ENCODE results near the gene MEIS3. TPM values are rescaled to one million over a fixed set of nuclear protein-coding genes. Genes with fewer than 3 reads are reported as not detected.
A peak's percentile ranks its signal among the peaks of the same experiment; 100 is the strongest.
"Not testable (repeated sequence)": the region's sequence is repeated elsewhere in the genome, so short reads cannot be mapped to it uniquely, and the experiment has no call there.

The MEIS3 gene
- total RNA-seq, 8 experiments from 2014 or later, result 3.2 to 124 (median 93.2) TPM

DNA sequence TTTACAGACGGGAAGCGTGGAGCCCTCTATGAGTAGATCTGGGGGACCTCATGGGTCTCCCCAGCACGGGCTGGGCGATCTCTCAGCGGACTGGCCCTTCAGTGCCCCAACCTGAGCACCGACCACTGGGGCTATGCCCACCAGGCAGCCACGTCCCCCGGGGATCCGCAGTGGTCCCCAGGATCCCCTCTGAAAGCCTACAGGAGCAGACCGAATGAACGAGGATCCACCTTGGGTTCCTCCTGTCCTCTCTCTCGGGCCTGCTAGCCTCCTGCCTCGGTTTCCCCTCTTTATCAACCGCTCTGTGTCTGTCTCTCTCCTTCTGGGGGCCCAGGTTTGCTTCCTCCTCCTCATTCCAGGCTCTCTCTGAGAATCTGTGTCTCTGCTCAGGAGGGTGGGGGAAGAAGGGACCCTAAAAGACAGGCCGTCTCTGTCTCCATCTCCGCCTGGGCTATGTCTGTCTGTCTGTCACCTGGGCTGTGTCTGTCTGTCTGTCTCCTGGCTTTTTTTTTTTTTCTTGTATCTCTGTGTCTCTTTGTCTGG is 2.0 kb upstream of the MEIS3 start:
- Histone ChIP-seq H3K4me3 (peak overlapping the region in 4 of 5 donors; percentile 3 to 16 (median 8)), H3K4me1 (replicated peaks in 1 of 2) (peaks cover 44 to 49% of the 10 kb centered on the region in 2 donors), H3K27ac (peak overlapping the region; percentile 89 to 96)
- 14 to 60% (median 26%) methylated on average over 1 to 7 of the region's 16 CpGs; no CpG with 5 or more reads in 1 of the 10 experiments for WGBS, 10 experiments
- in situ Hi-C loops (cut with MboI; ENCODE audit: low pct_unique_long_range_greater_than_20kb in 2 of 9, low sequenced_read_pairs in 9 of 9, unreplicated experiment in 9 of 9), result loop anchor here in 2 of 9 experiments (25.0 kb wide), 1 partner anchor 134 kb away; no protein-coding TSS in a partner anchor
- peak in 3 of 8 experiments; percentile 0 to 1 (median 1) for ATAC-seq (replicated peaks in 6 of 8)

DNA sequence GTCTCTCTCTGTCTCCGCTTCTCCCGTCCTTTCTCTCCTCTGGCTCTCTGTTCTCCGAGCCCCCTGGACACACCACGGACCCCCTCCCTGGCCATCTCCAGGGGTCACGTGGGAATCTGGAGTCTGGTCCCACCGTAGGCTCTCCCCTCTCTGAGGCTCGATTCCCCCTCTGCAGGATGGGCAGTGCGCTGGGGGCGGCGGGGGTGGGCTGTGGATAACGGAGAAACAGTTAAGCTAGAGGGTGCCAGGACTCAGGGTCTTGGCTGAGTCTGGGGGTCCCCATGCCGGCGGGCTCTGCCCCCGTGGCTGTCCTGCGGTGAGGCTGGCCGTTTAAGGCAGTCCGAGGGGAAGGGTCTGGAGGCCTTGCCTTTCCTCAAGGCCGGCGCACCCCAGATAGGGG is 462 bp upstream of the MEIS3 start:
- Histone ChIP-seq H3K27ac (peak overlapping the region; percentile 89 to 96), H3K4me3 (peak overlapping the region in 4 of 5 donors; percentile 2 to 21 (median 10)), H3K4me1 (replicated peaks in 1 of 2) (peaks cover 43 to 49% of the 10 kb centered on the region in 2 donors)
- peak in 3 of 8 experiments; percentile 0 for ATAC-seq (replicated peaks in 6 of 8)
- in situ Hi-C loops (cut with MboI; ENCODE audit: low pct_unique_long_range_greater_than_20kb in 2 of 9, low sequenced_read_pairs in 9 of 9, unreplicated experiment in 9 of 9), result loop anchor here in 2 of 9 experiments (25.0 kb wide), 1 partner anchor 132 kb away; no protein-coding TSS in a partner anchor
- 8% methylated on average over 5 of the region's 19 CpGs; no CpG with 5 or more reads in 9 of the 10 experiments for WGBS, 10 experiments

DNA sequence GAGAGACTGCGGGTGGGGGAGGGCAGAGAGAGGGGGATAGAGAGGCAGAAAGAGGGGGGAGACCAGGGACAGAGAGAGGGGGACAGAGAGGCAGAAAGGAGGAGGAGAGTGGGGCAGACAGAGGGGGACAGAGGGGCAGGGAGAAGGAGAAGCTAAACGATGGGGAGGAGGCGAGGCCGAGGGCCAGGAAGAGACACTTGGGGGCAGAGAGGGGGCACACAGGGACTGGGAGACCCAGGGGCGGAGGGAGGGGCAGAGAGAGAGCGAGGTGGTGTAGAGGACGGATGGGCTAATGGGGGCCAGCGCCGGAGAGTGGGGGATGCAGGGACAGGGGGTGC is 666 bp downstream of the MEIS3 start:
- in situ Hi-C loops (cut with MboI; ENCODE audit: low pct_unique_long_range_greater_than_20kb in 2 of 9, low sequenced_read_pairs in 9 of 9, unreplicated experiment in 9 of 9), result loop anchor here in 2 of 9 experiments (25.0 kb wide), 1 partner anchor 131 kb away; no protein-coding TSS in a partner anchor
- Histone ChIP-seq H3K4me1 (replicated peaks in 1 of 2) (peaks cover 40 to 45% of the 10 kb centered on the region in 2 donors), H3K4me3 (peak overlapping the region; percentile 83 to 100 (median 95)), H3K27ac (peak overlapping the region; percentile 89 to 92)
- ATAC-seq (replicated peaks in 6 of 8), result peak in 2 of 8 experiments; percentile 3
- WGBS, 10 experiments, result no CpG with 5 or more reads among the region's 9 CpGs

DNA sequence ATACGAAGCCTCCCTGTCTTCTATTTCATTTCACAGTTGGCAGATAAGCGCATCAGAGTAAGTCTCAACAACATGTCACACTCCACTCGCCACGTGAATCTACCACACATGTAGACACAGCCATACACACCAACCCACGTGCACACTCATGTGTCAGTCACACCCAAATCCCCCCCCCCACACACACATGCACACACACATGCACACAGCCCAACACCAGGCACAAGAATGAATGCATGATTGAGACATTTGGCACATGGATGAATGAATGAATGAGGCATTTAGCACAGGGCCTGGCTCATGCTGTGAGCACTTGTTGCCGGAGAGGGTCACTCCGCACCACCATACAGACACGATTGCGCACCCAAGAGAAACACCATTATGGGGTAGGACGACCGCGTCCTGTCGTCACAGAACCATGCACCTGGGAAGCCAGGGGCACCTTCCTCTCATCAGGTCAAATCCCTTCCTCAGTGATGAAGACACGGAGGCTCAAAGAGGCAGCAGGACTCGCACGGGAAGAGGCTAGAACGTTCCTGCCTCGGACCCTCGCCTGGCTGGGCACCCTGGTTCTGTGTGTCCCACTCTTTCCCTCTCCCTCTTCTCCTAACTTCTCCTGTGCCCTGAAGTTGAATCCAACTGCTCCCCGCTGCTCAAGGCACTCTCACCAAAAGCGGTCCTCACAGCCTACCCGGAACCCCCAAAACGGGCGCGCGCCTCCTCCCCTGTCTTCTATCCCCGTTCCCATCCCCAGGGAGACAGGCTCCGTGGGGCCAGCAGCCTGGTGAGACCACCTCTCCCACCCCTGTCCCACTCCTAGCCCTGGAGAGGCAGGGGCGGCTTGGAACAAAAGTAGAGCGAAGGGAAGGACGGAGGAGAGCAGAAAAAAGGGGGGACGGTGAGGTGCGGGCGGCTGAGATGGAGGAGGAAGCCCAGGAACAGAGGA is 1.3 kb downstream of the MEIS3 start:
- 0 to 41% (median 11%) methylated on average over 2 to 19 of the region's 34 CpGs; no CpG with 5 or more reads in 3 of the 10 experiments for WGBS, 10 experiments
- Histone ChIP-seq H3K4me1 (replicated peaks in 1 of 2) (peaks cover 33 to 39% of the 10 kb centered on the region in 2 donors), H3K27ac (peak overlapping the region in 1 of 2 donors; percentile 8), H3K4me3 (peak overlapping the region; percentile 83 to 100 (median 95))
- in situ Hi-C loops (cut with MboI; ENCODE audit: low pct_unique_long_range_greater_than_20kb in 2 of 9, low sequenced_read_pairs in 9 of 9, unreplicated experiment in 9 of 9), result loop anchor here in 2 of 9 experiments (25.0 kb wide), 1 partner anchor 131 kb away; no protein-coding TSS in a partner anchor
- ATAC-seq (replicated peaks in 6 of 8), result peak in 2 of 8 experiments; percentile 17 to 20

DNA sequence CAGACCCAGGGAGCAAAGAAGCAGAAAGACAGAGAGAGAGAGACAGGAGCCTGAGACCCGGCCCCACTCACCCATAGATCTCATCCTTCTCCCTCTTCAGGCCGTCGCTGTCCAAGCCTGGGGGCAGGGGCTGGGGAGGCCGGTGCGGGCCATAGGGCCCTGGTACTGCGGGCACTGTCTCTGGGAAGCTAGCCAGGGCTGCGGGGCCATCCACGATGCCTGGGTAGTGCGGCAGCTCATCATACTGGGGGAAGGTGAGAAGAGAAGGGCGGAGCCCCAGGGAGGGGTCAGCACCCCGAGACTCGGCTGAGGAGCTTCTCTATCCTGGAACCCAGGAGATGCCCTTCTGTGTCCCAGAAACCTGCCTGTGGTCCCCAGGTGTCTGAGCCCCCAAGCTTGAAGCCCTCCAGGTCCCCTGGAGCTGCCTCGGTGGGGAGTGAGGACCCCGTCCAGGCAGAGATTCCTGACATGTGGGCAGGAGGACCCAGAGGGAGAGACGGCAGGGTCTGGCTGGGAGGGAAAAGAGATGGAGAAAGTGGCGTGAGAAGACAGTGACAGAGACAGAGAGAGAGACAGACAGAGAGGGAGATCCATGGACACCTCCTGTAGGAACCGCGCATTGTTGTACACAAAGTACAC is 2.1 kb downstream of the MEIS3 start:
- 0 to 92% (median 40%) methylated on average over 1 to 9 of the region's 18 CpGs; no CpG with 5 or more reads in 3 of the 10 experiments for WGBS, 10 experiments
- H3K27ac ChIP-seq, result no peak overlapping the region
- no peak for ATAC-seq (replicated peaks in 6 of 8)

DNA sequence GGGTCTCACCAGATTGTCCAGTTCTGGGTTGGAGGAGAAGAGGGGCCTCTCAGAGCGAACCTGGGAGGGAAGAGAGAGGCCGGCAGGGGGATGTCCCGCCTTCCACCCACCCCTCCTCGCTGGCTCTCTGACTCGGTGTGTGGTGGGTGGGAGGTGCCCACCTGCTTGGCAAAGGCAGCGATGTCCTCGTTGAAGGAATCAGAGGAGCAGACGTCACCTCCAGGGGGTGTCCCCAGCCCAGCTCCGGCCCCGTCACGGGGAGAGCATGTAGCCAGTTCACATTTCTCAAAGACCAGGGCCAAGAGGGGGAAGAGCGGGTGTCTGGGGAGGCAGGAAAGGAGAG is 2.7 kb downstream of the MEIS3 start:
- Histone ChIP-seq H3K4me1 (replicated peaks in 1 of 2) (peaks cover 24 to 28% of the 10 kb centered on the region in 2 donors), H3K4me3 (no peak overlapping the region), H3K27ac (no peak overlapping the region)
- 64% methylated on average over 2 of the region's 12 CpGs; no CpG with 5 or more reads in 9 of the 10 experiments for WGBS, 10 experiments
- no peak for ATAC-seq (replicated peaks in 6 of 8)
- in situ Hi-C loops (cut with MboI; ENCODE audit: low pct_unique_long_range_greater_than_20kb in 2 of 9, low sequenced_read_pairs in 9 of 9, unreplicated experiment in 9 of 9), result loop anchor here in 2 of 9 experiments (25.0 kb wide), 1 partner anchor 129 kb away; no protein-coding TSS in a partner anchor

More for the DNA sequence above, 2.1 kb downstream of the MEIS3 start:
- Histone ChIP-seq H3K4me3 (peak overlapping the region; percentile 83 to 100 (median 95)), H3K4me1 (replicated peaks in 1 of 2) (peaks cover 25 to 31% of the 10 kb centered on the region in 2 donors)
- in situ Hi-C loops (cut with MboI; ENCODE audit: low pct_unique_long_range_greater_than_20kb in 2 of 9, low sequenced_read_pairs in 9 of 9, unreplicated experiment in 9 of 9), result loop anchor here in 2 of 9 experiments (25.0 kb wide), 1 partner anchor 130 kb away; no protein-coding TSS in a partner anchor

DNA sequence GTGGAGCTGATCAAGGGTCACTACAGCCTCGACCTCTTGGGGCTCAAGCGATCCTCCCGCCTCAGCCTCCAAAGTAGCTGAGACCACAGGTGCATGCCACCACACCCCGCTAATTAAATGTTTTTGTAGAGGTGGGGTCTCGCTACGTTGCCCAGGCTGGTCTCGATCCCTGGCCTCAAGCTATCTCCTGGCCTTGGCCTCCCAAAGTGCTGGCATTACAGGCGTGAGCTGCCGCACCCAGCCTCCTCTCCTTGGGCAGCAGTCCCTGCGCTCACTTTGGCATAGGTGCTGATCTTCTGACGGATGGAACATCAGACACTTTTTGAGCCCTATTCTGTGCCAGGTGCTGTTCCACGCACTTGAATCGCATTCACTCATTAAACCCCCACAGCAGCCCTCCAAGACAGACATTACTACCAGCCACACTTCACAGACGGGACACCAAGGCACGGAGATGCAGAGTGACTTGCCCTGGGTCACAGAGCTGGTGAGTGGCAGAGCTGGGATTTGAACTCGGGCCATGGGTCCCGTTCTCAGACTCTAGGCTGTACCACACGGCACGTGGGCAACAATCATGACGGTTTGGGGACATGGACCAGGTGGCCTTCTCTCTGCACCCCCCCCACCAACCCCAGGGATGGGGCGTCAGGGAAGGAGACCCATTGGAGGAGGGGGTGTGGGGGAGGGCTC is 3.2 kb downstream of the MEIS3 start:
- 80 to 100% (median 98%) methylated on average over 1 to 9 of the region's 21 CpGs; no CpG with 5 or more reads in 3 of the 10 experiments for WGBS, 10 experiments
- no peak for ATAC-seq (replicated peaks in 6 of 8)
- H3K27ac ChIP-seq, result no peak overlapping the region
- H3K4me3 ChIP-seq, result no peak overlapping the region
- H3K4me1 ChIP-seq (replicated peaks in 1 of 2), result peaks cover 20 to 24% of the 10 kb centered on the region in 2 donors
- in situ Hi-C loops (cut with MboI; ENCODE audit: low pct_unique_long_range_greater_than_20kb in 2 of 9, low sequenced_read_pairs in 9 of 9, unreplicated experiment in 9 of 9), result loop anchor here in 2 of 9 experiments (25.0 kb wide), 1 partner anchor 129 kb away; no protein-coding TSS in a partner anchor

DNA sequence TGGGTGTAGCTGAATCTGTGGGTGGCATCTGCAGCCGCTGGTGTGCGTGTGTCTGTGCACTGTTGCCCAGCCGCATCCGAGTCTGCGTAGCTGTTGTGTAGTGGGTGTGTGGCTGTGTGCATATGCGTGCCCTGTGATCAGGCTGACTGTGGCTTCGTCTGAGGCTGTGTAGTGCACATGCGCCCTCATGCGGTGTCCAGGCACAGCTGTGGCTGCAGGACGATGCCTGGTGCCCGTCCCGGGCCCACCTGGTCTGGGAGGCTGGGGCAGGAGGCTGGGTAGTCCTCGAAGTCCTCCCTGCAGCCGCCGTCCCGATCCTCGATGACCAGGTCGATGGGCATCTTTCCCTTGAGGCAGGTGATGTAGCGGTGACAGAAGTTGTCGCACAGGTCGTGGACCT is 4.9 kb downstream of the MEIS3 start:
- in situ Hi-C loops (cut with MboI; ENCODE audit: low pct_unique_long_range_greater_than_20kb in 2 of 9, low sequenced_read_pairs in 9 of 9, unreplicated experiment in 9 of 9), result loop anchor here in 2 of 9 experiments (25.0 kb wide), 1 partner anchor 127 kb away; no protein-coding TSS in a partner anchor
- WGBS, 10 experiments, result 38 to 90% (median 89%) methylated on average over 3 to 6 of the region's 21 CpGs; no CpG with 5 or more reads in 7 of the 10 experiments
- peaks cover 8 to 12% of the 10 kb centered on the region in 2 donors for H3K4me1 ChIP-seq (replicated peaks in 1 of 2)
- H3K4me3 ChIP-seq, result no peak overlapping the region
- H3K27ac ChIP-seq, result no peak overlapping the region
- ATAC-seq (replicated peaks in 6 of 8), result peak in 7 of 8 experiments; percentile 7 to 71 (median 20)

DNA sequence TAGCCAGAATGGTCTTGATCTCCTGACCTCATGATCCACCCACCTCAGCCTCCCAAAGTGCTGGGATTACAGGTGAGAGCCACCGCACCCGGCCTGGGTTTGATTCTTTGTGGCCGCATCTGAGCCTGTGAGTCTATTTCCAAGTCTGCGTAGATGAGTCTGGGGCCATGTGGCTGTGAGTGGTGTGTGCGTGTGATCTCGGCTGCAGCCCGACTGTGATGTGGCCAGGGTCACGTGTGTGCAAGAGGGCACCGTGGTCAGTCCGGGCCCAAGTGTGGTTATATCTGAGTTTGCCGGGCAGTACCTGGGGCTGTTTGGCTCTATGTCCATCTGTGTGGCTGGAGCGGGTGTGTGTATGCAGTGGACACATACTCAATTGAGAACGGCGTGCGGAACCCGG is 5.4 kb downstream of the MEIS3 start:
- H3K4me3 ChIP-seq, result no peak overlapping the region
- WGBS, 10 experiments, result 98 to 100% (median 100%) methylated on average over 1 to 9 of the region's 16 CpGs; no CpG with 5 or more reads in 4 of the 10 experiments
- in situ Hi-C loops (cut with MboI; ENCODE audit: low pct_unique_long_range_greater_than_20kb in 2 of 9, low sequenced_read_pairs in 9 of 9, unreplicated experiment in 9 of 9), result loop anchor here in 2 of 9 experiments (25.0 kb wide), 1 partner anchor 127 kb away; no protein-coding TSS in a partner anchor
- peaks cover 8 to 11% of the 10 kb centered on the region in 2 donors for H3K4me1 ChIP-seq (replicated peaks in 1 of 2)
- ATAC-seq (replicated peaks in 6 of 8), result no peak
- H3K27ac ChIP-seq, result no peak overlapping the region

DNA sequence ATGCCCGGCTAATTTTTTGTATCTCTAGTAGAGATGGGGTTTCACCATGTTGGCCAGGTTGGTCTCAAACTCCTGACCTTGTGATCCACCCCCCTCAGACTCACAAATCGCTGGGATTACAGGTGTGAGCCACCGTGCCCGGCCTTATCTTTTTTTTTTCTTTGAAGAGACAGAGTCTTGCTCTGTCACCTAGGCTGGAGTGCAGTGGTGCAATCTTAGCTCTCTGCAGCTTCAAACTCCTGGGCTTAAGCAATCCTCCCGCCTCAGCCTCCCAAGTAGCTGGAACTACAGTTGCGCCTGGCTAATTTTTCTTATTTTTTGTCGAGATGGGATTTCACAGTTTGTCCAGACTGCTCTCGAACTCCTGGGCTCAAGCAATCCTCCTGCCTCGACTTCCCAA is 7.6 kb downstream of the MEIS3 start:
- H3K4me3 ChIP-seq; H3K27ac ChIP-seq; ATAC-seq (replicated peaks in 6 of 8): not testable (repeated sequence)
- WGBS, 10 experiments, result 0 to 93% (median 72%) methylated on average over 1 to 6 of the region's 9 CpGs; no CpG with 5 or more reads in 1 of the 10 experiments
- peaks cover 5 to 13% of the 10 kb centered on the region in 2 donors for H3K4me1 ChIP-seq (replicated peaks in 1 of 2)
- in situ Hi-C loops (cut with MboI; ENCODE audit: low pct_unique_long_range_greater_than_20kb in 2 of 9, low sequenced_read_pairs in 9 of 9, unreplicated experiment in 9 of 9), result loop anchor here in 2 of 9 experiments (25.0 kb wide), 1 partner anchor 124 kb away; no protein-coding TSS in a partner anchor

DNA sequence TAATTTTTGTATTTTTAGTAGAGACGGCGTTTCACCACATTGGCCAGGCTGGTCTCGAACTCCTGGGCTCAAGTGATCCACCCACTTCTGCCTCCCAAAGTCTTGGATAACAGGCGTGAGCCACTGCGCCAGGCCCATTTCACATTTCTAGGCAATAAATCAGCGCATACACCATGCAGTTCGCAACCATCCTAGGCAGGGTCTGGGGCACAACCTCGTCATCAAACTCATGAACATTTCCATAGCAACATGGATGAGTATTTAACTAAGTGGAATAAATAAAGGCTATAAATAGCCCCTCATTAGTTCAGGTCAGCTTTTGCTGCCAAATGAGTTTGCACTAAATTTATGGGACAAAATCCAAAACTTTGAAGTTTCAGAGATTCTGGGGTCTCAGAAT is 8.2 kb downstream of the MEIS3 start:
- peak in 5 of 8 experiments; percentile 13 to 52 (median 23) for ATAC-seq (replicated peaks in 6 of 8)
- H3K4me3 ChIP-seq, result no peak overlapping the region
- in situ Hi-C loops (cut with MboI; ENCODE audit: low pct_unique_long_range_greater_than_20kb in 2 of 9, low sequenced_read_pairs in 9 of 9, unreplicated experiment in 9 of 9), result loop anchor here in 2 of 9 experiments (25.0 kb wide), 1 partner anchor 124 kb away; no protein-coding TSS in a partner anchor
- WGBS, 10 experiments, result 66 to 83% (median 75%) methylated on average over 1 to 6 of the region's 8 CpGs; no CpG with 5 or more reads in 4 of the 10 experiments
- H3K27ac ChIP-seq, result no peak overlapping the region
- H3K4me1 ChIP-seq (replicated peaks in 1 of 2), result peaks cover 5 to 13% of the 10 kb centered on the region in 2 donors

Data from motor neuron (in vitro differentiated cells).